Ascending aorta (tissue), 2 donors: Measurements from ENCODE around the gene RNASE4. TPM values are rescaled to one million over a fixed set of nuclear protein-coding genes. Genes with fewer than 3 reads are reported as not detected.

Source experiments
- DNase-seq, 2 donors: peaks; one replicate each; pipeline ENCODE4 v3.0.0-alpha.2; 2019; ENCODE audit warnings: low spot score in 2 of 2
- H3K27ac ChIP-seq, 2 donors: fragments of 200-600 bp; sonication (generic); one replicate each; pipeline ENCODE4 v1.5.1; 2016 to 2017; ENCODE audit warnings: mild to moderate bottlenecking in 1 of 2
- H3K27me3 ChIP-seq: fragments of 200-600 bp; sonication (generic); one replicate; pipeline ENCODE4 v1.5.1; 2017
- H3K36me3 ChIP-seq, 2 donors: fragments of 200-600 bp; sonication (generic); one replicate each; pipeline ENCODE4 v1.5.1; 2016
- H3K4me1 ChIP-seq, 2 donors: fragments of 200-600 bp; sonication (generic); one replicate each; pipeline ENCODE4 v1.5.1; 2016 to 2017; ENCODE audit warnings: mild to moderate bottlenecking in 1 of 2
- H3K4me3 ChIP-seq, 2 donors: fragments of 200-600 bp; sonication (generic); one replicate each; pipeline ENCODE4 v1.5.1; 2016 to 2017; ENCODE audit warnings: mild to moderate bottlenecking in 1 of 2
- H3K9me3 ChIP-seq, 2 donors: fragments of 200-600 bp; sonication (generic); one replicate each; pipeline ENCODE4 v1.5.1; 2016
- intact Hi-C: fragments of 100-400 bp; cut with DNase I; formaldehyde crosslinking; loops from one replicate; pipeline ENCODE4 v1.15.1; 2023
- total RNA-seq: library from RNA; depleted of rRNA; stranded (reverse); fragments of >200 nt; gene quantifications from one replicate; pipeline ENCODE4 v1.1.0, GENCODE V29; 2016
- TF ChIP-seq, protein P1 (sequence below), 3 experiments: fragments of 200-600 bp in 2 of 3; fragments of 450-650 bp in 1 of 3; sonication (generic) in 2 of 3; IDR thresholded peaks; one replicate each; pipeline ENCODE4 v1.5.1; 2016 to 2019; ENCODE audit warnings: antibody characterized with exemption in 3 of 3, mild to moderate bottlenecking in 1 of 3, moderate library complexity in 1 of 3

Gene RNASE4
- total RNA-seq, 1 donor from 2014 or later: 23.2 TPM

DNA sequence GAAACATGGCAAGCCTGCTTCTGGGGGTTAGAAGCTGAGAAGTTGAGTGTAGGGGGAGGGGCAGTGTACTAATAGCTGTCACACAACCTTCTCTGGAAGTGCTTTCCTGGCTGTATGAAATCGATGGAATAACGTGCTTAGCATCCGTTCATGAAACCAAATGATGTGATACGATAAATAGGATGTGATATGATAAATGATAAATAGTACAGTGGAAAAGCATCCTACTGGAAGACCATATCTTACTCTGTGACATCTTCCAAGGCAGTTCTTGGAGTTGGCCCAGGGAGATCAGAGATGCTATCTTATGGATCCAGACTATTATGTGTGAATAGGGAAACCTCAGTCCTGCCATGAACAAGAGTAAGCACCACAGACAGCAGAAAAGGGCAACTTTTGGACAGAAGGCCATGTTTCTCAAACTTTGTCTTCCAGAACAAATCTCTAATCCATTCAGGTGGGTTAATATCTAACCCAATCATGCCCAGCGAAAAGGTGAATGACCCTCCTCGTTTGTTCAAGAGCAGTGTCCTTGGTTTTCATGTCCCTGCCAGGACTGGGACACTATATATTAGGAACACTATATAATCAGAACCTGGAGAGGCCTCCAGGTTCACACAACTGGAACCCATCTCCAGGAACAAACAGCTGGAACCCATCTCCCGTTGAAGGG, 3.9 kb downstream of the RNASE4 start, which contains the start of gene ANG:
ANG (plus strand) TSS at position 598 of the 673 bp plus-strand sequence. CDS start 4,801 bp downstream, outside the sequence.
- Histone ChIP-seq H3K9me3 (no peaks in the 10 kb centered on the region), H3K27me3 (no peaks in the 10 kb centered on the region), H3K36me3 (no peaks in the 10 kb centered on the region), H3K27ac (no peak within 1 kb of the TSS), H3K4me1 (peaks cover 6 to 20% of the 10 kb centered on the region in 2 donors), H3K4me3 (no peak within 1 kb of the TSS)
- DNase-seq: no peak
- intact Hi-C loops: no loop called here
- TF ChIP-seq, protein P1, sequence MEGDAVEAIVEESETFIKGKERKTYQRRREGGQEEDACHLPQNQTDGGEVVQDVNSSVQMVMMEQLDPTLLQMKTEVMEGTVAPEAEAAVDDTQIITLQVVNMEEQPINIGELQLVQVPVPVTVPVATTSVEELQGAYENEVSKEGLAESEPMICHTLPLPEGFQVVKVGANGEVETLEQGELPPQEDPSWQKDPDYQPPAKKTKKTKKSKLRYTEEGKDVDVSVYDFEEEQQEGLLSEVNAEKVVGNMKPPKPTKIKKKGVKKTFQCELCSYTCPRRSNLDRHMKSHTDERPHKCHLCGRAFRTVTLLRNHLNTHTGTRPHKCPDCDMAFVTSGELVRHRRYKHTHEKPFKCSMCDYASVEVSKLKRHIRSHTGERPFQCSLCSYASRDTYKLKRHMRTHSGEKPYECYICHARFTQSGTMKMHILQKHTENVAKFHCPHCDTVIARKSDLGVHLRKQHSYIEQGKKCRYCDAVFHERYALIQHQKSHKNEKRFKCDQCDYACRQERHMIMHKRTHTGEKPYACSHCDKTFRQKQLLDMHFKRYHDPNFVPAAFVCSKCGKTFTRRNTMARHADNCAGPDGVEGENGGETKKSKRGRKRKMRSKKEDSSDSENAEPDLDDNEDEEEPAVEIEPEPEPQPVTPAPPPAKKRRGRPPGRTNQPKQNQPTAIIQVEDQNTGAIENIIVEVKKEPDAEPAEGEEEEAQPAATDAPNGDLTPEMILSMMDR (IDR thresholded peaks at IDR 0.05): no peak

DNA sequence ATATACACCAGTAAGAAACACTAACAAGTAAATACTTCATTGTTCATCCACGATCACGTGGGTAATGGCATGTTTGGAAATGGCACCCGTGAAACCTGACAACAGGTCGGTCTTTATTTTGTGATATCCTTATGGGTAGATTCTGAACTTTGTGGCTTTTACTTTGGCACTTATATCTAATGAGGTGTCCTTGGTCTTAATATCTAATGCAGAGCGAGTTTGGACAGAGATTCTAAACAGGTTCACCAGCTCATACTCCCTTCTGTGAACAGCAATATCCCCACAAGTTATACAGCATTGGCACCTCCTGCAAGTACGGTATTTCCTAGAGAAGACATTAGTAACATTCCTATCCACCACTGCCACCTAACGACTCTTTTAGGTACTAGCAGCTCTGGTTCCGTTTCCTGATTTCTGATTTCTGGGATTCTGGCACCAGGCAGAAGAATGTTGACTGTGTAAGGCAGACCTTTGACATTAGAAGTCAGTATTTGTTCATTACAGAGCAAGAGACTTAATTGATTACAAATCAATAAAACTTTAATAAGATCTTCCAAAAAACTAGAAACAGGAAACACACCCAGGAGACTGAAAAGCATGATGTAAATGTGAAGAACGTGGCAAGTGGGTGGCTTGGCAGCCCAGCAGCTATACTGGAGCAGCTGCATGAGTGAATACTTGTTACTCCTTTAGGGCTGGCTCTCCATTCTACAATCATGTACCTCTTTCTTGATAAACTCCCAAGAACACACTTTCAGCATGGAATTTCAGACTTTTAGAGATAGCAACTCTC, 6.7 kb downstream of the RNASE4 start:
- H3K4me3 ChIP-seq: no peak overlapping the region
- DNase-seq: peak in 1 of 2 donors; percentile 81
- peaks cover 0 to 16% of the 10 kb centered on the region in 2 donors for H3K36me3 ChIP-seq
- intact Hi-C loops: loop anchor here (1.0 to 2.0 kb wide), 2 partner anchors 28 to 160 kb away; no protein-coding TSS in a partner anchor
- H3K4me1 ChIP-seq: peaks cover 3 to 13% of the 10 kb centered on the region in 2 donors
- H3K9me3 ChIP-seq: no peaks in the 10 kb centered on the region
- TF ChIP-seq, protein P1 (IDR thresholded peaks at IDR 0.05): peak; percentile 75 to 85 (median 77)
- no peaks in the 10 kb centered on the region for H3K27me3 ChIP-seq
- no peak overlapping the region for H3K27ac ChIP-seq

DNA sequence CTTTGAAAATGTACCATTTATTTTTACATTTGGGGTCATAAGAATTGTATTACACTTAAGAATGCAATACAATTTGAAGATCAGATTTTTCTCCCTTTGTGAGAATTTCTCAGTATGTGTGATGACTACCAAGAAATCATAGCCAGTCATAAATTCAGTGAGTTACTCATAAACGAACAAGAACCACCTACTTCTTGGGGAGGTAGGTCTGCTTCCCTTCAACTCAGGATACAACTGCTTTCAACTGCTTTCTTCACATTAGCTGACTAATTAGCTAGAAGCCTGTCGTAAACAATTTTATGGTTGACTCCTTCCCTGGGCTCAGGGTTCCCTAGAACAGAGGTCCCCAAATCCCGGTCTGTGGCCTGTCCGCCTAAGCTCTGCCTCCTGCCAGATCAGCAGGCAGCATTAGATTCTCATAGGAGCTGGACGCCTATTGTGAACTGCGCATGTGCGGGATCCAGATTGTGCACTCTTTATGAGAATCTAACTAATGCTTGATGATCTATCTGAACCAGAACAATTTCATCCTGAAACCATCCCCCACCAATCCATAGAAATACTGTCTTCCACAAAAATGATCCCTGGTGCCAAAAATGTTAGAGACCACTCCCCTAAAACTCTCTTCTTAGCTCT, 7.9 kb downstream of the RNASE4 start:
- Histone ChIP-seq H3K27me3 (no peaks in the 10 kb centered on the region), H3K9me3 (no peaks in the 10 kb centered on the region), H3K27ac (no peak overlapping the region), H3K36me3 (peaks cover 0 to 16% of the 10 kb centered on the region in 2 donors), H3K4me1 (peaks cover 0 to 2% of the 10 kb centered on the region in 2 donors), H3K4me3 (no peak overlapping the region)
- no peak for DNase-seq
- intact Hi-C loops: no loop called here
- TF ChIP-seq, protein P1 (IDR thresholded peaks at IDR 0.05): no peak

DNA sequence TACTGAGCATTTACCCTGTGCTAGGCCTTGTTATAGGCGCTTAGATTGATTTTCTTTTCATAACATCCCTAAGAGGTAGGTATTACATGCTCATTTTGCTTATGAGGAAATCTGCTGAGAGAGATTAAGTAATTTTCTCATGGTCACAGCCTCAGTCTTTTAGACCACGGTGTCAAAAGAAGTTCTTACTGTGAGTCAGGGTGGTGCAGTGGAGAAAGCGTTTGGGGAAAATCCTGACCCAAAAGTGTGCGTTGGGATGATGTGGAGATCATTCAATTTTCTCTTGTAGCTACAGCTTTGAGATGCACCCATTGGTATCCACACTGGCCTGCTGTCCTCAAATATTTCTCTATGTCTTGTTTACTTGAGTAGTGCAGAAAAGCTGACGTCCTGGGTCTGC, 12.4 kb downstream of the RNASE4 start:
- TF ChIP-seq, protein P1 (IDR thresholded peaks at IDR 0.05): no peak
- H3K36me3 ChIP-seq: peaks cover 0 to 30% of the 10 kb centered on the region in 2 donors
- no peaks in the 10 kb centered on the region for H3K9me3 ChIP-seq

DNA sequence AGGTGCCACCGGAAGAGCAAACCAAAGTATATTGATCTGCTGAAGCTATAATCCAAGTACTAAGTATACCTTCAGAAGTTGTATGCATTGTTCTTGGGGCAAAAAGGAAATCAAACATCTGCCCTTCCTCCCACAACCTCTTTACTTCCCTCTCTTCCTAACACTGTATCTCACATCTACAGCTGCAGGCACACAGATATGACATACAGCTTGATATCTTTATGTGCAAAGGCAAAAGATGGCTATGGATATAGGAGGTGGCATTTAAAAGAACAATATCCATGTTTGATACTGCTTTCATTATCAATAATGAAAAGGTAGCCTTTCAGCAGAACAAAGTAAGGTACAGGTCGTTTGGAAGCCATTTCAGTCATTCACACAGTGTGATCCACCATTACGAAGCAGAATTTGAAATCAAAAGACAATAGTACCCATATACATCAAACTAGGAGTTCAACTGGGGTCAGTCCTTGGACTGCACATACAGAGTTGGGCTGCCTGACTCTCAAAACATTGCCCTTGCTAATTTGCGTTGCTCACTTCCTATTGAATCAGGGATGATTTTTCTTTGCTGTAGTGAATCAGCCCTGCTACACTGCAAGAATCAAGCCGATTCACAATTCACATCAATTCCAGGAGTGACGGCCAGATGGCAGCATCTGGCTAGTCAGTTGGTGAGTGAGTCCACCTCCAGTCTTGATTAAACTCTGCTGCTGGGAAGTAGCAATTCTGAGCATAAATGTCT, 13.1 kb downstream of the RNASE4 start:
- no peaks in the 10 kb centered on the region for H3K9me3 ChIP-seq
- H3K27ac ChIP-seq: no peak overlapping the region
- no peaks in the 10 kb centered on the region for H3K4me1 ChIP-seq
- TF ChIP-seq, protein P1 (IDR thresholded peaks at IDR 0.05): peak; percentile 52 to 65 (median 55)
- H3K4me3 ChIP-seq: no peak overlapping the region
- peaks cover 0 to 30% of the 10 kb centered on the region in 2 donors for H3K36me3 ChIP-seq
- no peak for DNase-seq
- intact Hi-C loops: loop anchor here (5.0 kb wide), 1 partner anchor 160 kb away; no protein-coding TSS in a partner anchor
- no peaks in the 10 kb centered on the region for H3K27me3 ChIP-seq

More for the DNA sequence above, 12.4 kb downstream of the RNASE4 start:
- H3K27ac ChIP-seq: no peak overlapping the region
- no peaks in the 10 kb centered on the region for H3K4me1 ChIP-seq
- H3K4me3 ChIP-seq: no peak overlapping the region
- H3K27me3 ChIP-seq: no peaks in the 10 kb centered on the region
- intact Hi-C loops: loop anchor here (5.0 kb wide), 1 partner anchor 161 kb away; no protein-coding TSS in a partner anchor
- no peak for DNase-seq
